NT2/D1 (cell line): ENCODE data around the gene FAM47E.

Source experiments
- DNase-seq: peaks from one replicate; pipeline ENCODE4 v3.0.0-alpha.2; 2011; ENCODE audit warnings: low read depth, low spot score
- H3K27me3 ChIP-seq: 2 replicates; pipeline ENCODE4 v1.6.0; 2011; ENCODE audit warnings: mild to moderate bottlenecking; ENCODE audit not compliant: insufficient read length, insufficient read depth
- H3K36me3 ChIP-seq: 2 replicates; pipeline ENCODE4 v1.6.1; 2011; ENCODE audit warnings: mild to moderate bottlenecking, low read length, mixed read lengths; ENCODE audit not compliant: insufficient read depth, insufficient read length
- H3K4me1 ChIP-seq: 2 replicates; pipeline ENCODE4 v1.5.1; 2011; ENCODE audit not compliant: insufficient read depth, insufficient read length
- H3K4me3 ChIP-seq: 2 replicates; pipeline ENCODE4 v1.5.1; 2011; ENCODE audit warnings: low read depth; ENCODE audit not compliant: insufficient read length
- H3K9ac ChIP-seq: 2 replicates; pipeline ENCODE4 v1.6.0; 2011; ENCODE audit warnings: low read depth; ENCODE audit not compliant: insufficient read length
- H3K9me3 ChIP-seq: 2 replicates; pipeline ENCODE4 v1.5.1; 2011; ENCODE audit warnings: mild to moderate bottlenecking, low read length; ENCODE audit not compliant: insufficient read depth
- SUZ12 ChIP-seq: IDR thresholded peaks from 2 replicates; pipeline ENCODE4 v1.6.1; 2011; ENCODE audit not compliant: insufficient read length, insufficient read depth; ENCODE audit errors: extremely low read depth
- YY1 ChIP-seq: IDR thresholded peaks from 2 replicates; pipeline ENCODE4 v1.6.1; 2011; ENCODE audit not compliant: insufficient read length, insufficient read depth
- ZNF274 ChIP-seq: IDR thresholded peaks from 2 replicates; pipeline ENCODE4 v1.6.1; 2011; ENCODE audit warnings: mild to moderate bottlenecking, low read depth, low read length

The FAM47E gene

DNA sequence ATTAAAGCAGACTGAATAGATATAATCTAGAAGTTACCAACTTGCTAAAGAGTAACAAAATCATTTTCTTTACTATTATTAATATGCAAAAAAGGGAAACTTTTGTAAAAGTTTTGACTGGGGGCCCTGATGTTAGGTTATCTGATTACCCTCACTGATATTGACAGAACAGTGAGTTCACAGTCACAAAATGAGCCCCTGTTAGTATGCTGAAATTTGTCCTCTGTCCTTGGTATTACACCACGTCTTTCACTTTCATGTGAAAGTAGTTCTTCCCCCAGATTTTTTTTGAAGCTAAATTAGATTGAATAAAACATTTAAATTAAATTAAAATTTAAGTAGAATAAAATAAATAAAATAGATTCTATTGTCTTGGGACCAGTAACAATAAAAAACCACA, 60.9 kb downstream of the FAM47E start:
- no peak overlapping the region for H3K9ac ChIP-seq
- H3K27me3 ChIP-seq: no peaks in the 10 kb centered on the region
- no peak for TF ChIP-seq SUZ12
- no peak for TF ChIP-seq YY1
- no peak for TF ChIP-seq ZNF274
- peaks cover 19% of the 10 kb centered on the region for H3K36me3 ChIP-seq
- H3K9me3 ChIP-seq: no peaks in the 10 kb centered on the region; the same call in 1 of the 2 replicates
- H3K4me1 ChIP-seq: no peaks in the 10 kb centered on the region
- no peak overlapping the region for H3K4me3 ChIP-seq
- no peak for DNase-seq

DNA sequence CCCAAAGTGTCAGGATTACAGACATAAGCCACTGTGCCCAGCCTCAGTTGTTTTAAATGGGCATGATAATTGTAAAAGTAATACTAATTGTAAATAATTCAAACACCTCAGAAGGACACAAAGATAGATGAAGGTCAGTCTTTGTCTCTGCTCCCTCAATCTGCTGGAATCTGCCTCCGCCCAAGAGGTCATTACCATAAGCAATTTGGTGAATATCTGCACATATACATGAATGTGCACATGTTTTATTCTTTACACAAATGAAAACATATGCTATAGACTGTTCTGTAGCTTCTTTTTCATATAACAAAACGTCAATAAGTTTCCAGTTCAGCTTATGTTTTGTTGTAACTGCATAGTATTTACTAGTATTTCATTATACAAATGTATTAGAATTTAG, 62.0 kb downstream of the FAM47E start:
- Histone ChIP-seq H3K4me3 (no peak overlapping the region), H3K27me3 (no peaks in the 10 kb centered on the region), H3K9ac (no peak overlapping the region), H3K9me3 (no peaks in the 10 kb centered on the region; the same call in 1 of the 2 replicates), H3K36me3 (peaks cover 19% of the 10 kb centered on the region), H3K4me1 (no peaks in the 10 kb centered on the region)
- TF ChIP-seq SUZ12: no peak
- DNase-seq: no peak

DNA sequence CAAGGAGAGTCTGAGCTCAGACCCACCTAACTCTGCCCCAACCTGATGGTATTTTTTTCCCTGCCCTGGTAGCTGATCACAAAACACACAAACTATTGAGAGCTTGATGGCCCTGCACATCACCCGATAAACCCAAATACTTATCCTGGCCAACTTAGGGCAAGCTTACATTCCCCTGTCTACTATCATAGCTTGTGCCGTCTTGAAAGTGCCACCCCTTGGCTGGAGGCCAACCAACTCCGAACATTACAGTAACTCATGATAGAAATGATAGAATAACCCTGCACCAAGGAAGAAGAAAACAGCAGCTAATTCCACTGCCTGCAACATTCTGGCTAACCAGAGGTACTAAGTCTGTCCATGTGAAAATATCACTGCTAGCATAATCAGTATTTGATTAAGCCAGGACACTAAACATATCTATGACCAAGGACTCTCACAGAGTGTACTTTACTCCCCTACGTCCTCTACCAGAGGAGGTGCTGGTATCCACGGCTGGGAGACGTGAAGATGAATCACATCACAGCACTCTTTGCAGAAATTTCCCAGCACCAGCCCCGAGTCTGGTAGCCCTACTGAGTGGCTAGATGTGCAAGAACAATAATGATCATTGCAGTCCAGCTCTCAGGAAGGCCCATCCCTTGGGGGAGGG, 63.9 kb downstream of the FAM47E start:
- H3K4me1 ChIP-seq: no peaks in the 10 kb centered on the region
- H3K27me3 ChIP-seq: no peaks in the 10 kb centered on the region
- DNase-seq: no peak
- no peaks in the 10 kb centered on the region; the same call in 1 of the 2 replicates for H3K9me3 ChIP-seq
- no peak overlapping the region for H3K4me3 ChIP-seq
- H3K36me3 ChIP-seq: peaks cover 4% of the 10 kb centered on the region
- TF ChIP-seq SUZ12 (no peak), ZNF274 (no peak), YY1 (no peak)
- H3K9ac ChIP-seq: no peak overlapping the region

DNA sequence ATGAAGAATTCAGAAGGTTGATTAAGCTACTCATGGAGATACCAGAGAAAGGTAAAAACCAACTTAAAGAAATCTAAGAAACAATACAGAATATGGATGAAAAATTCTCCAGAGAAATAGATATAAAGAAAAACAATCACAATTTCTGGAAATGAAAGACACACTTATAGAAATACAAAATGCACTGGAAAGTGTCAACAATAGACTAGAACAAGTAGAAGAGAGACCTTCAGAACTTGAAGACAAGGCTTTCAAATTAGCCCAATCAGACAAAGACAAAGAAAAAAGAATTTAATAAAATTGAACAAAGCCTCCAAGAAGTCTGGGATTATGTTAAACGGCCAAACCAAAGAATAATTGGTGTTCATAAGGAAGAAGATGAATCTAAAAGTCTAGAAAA, 64.6 kb downstream of the FAM47E start:
- Histone ChIP-seq H3K4me3 (no peak overlapping the region), H3K9ac (no peak overlapping the region)
- no peak for TF ChIP-seq SUZ12
- TF ChIP-seq YY1: no peak
- no peak for TF ChIP-seq ZNF274

DNA sequence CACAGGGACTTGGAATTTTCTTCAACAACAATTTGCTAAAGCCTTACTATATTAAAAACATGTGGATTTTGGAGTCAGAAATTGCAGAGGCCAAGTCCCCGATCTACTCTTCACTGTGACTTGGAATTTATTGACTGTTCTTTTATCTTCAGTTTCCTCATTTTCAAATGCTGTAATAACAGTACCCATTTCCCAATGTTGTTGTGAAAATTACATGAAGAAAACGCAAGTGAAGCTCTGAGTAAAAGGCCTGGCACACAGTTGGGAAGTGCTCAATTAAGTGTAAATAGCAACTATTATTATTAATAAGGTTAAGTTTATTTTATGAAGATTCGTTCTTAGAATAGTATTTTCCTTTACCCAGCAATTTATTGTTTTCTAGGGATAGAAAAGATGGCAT, 70.7 kb downstream of the FAM47E start:
- H3K9ac ChIP-seq: no peak overlapping the region
- no peak for DNase-seq
- no peaks in the 10 kb centered on the region for H3K36me3 ChIP-seq
- H3K4me3 ChIP-seq: no peak overlapping the region
- H3K4me1 ChIP-seq: no peaks in the 10 kb centered on the region
- no peaks in the 10 kb centered on the region for H3K27me3 ChIP-seq
- TF ChIP-seq SUZ12 (no peak), ZNF274 (no peak), YY1 (no peak)
- peaks cover 17% of the 10 kb centered on the region for H3K9me3 ChIP-seq

More for the DNA sequence above, 64.6 kb downstream of the FAM47E start:
- Histone ChIP-seq H3K27me3 (no peaks in the 10 kb centered on the region), H3K9me3 (no peaks in the 10 kb centered on the region; the same call in 1 of the 2 replicates), H3K4me1 (no peaks in the 10 kb centered on the region), H3K36me3 (no peaks in the 10 kb centered on the region)
- no peak for DNase-seq

DNA sequence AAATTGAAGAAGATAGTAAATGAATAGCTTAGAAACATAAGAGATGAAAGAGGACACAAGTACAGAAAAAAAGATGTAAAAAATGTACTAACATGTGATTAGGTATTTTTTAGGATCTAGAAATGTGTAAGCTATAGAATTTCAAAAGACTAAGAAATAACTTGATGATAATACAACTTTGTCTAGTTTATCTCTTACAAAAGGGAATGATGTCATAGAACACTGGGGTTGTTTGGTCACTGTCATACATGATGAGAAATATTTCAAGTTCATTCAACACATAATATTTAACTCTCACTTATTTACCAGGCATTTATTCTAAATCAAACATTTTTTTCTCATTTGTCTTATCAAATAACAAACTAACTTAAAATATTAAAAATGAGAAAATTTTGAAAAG, 73.6 kb downstream of the FAM47E start:
- Histone ChIP-seq H3K9ac (no peak overlapping the region), H3K9me3 (peaks cover 17% of the 10 kb centered on the region), H3K4me1 (no peaks in the 10 kb centered on the region), H3K36me3 (no peaks in the 10 kb centered on the region), H3K27me3 (no peaks in the 10 kb centered on the region), H3K4me3 (no peak overlapping the region)
- no peak for DNase-seq
- TF ChIP-seq ZNF274: no peak
- TF ChIP-seq SUZ12: no peak
- TF ChIP-seq YY1: no peak

DNA sequence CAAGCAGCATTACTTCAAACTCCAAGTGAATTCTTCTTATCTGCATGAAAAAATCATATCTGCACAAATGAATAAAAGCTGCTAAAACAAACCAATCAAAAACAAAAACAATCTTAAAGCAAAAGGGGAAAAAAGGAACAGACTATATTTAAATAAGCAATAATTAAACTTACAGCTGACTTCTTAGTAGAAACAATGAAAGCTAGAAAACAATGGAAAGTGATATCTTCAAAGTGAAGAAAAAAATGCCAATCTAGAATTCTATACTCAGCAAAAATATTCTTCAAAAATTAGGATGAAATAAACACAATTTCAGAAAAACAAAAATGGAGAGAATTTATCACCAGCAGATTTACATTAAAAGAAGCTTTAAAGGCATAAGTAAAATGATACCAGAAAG, 75.0 kb downstream of the FAM47E start:
- no peak overlapping the region for H3K4me3 ChIP-seq
- DNase-seq: no peak
- H3K36me3 ChIP-seq: no peaks in the 10 kb centered on the region
- H3K27me3 ChIP-seq: no peaks in the 10 kb centered on the region
- peaks cover 17% of the 10 kb centered on the region for H3K9me3 ChIP-seq
- TF ChIP-seq ZNF274 (no peak), SUZ12 (no peak), YY1 (no peak)
- H3K9ac ChIP-seq: no peak overlapping the region
- H3K4me1 ChIP-seq: no peaks in the 10 kb centered on the region
